IPS-NIHi7 (cell line): ENCODE measurements around the gene TRAPPC12.
A peak's percentile ranks its signal among the peaks of the same experiment; 100 is the strongest.
"Not testable (repeated sequence)": the region's sequence is repeated elsewhere in the genome, so short reads cannot be mapped to it uniquely, and the experiment has no call there.

Experiments
- DNase-seq: peaks from one replicate; pipeline ENCODE4 v3.0.0; 2012; ENCODE audit warnings: mixed read lengths; ENCODE audit errors: extremely low spot score

TRAPPC12 gene

DNA sequence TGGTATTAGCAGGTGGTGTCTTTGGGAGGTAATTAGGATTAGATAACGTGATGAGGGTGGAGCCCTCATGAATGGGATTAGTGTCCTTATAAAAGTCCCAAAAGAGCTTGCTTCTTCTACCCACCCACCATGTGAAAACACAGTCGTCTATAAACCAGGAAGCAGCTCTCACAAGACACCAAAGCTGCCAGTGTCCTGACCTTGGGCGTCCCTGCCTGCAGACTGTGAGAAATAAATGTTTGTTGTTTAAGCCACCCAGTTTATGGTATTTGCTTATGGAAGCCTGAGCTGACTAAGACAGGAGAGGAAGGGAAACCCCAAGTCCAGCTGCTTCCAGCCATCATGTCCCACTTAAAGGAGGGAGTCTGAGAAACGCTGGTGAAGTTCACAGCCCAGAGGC, 126.3 kb downstream of the TRAPPC12 start:
- no peak for DNase-seq

- DNase-seq: no peak
These were observed 132.6 kb downstream of the TRAPPC12 start for GRCh38 chr2:3512086-3512485.

DNA sequence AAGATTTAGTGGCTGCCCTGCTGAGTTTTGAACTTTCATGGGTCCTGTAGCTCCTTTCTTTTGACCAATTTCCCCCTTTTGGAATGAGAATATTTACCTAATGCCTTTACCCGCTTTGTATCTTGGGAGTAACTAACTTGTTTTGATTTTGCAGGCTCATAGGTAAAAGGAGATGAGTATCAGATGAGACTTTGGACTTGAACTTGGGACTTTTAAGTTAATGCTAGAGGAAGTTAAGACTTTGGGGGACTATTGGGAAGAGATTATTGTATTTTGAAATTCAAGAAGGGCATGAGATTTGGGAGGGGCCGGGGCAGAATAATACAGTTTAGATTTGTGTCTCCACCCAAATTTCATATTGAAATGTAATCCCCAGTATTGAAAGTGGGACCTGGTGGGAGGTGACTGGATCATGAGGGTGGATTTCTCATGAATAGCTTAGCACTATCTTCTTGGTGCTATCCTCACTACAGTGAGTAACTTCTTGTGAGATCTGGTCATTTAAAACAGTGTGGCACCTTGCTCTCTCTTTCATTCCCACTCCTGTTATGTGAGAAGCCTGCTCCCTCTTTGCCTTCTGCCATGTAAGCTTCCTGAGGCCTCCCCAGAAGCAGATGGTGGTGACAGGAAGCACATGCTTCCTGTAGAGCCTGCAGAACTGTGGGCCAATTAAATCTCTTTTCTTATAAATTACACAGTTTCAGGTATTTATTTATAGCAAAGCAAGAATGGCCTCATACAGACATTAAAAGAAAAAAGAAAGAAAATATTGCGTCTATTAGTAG, 133.7 kb downstream of the TRAPPC12 start:
- DNase-seq: no peak

- DNase-seq: not testable (repeated sequence)
These were observed 135.9 kb downstream of the TRAPPC12 start for GRCh38 chr2:3515438-3515837.

DNA sequence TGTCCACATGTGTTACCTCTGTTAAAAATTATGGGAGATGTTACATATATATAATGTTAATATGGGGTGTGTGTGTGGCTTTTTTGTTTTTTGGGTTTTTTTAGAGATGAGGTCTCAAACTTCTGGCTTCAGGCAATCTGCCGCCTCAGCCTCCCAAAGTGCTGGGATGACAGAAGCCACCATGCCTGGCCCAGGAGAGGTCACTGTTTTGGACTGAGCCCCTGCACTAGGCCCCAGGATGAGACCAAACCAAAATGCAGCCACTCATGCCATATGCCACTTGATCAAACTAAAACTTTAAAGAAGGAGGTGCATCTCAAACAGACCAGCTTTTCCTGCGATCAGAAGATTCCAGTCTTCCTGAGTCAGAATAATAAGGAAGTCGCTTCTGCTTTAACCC, 137.3 kb downstream of the TRAPPC12 start:
- DNase-seq: no peak

GRCh38 chr2:3517948-3518495, 138.5 kb downstream of the TRAPPC12 start:
- DNase-seq: no peak

GRCh38 chr2:3518496-3519254, 139.2 kb downstream of the TRAPPC12 start:
- peak; percentile 99 for DNase-seq

DNA sequence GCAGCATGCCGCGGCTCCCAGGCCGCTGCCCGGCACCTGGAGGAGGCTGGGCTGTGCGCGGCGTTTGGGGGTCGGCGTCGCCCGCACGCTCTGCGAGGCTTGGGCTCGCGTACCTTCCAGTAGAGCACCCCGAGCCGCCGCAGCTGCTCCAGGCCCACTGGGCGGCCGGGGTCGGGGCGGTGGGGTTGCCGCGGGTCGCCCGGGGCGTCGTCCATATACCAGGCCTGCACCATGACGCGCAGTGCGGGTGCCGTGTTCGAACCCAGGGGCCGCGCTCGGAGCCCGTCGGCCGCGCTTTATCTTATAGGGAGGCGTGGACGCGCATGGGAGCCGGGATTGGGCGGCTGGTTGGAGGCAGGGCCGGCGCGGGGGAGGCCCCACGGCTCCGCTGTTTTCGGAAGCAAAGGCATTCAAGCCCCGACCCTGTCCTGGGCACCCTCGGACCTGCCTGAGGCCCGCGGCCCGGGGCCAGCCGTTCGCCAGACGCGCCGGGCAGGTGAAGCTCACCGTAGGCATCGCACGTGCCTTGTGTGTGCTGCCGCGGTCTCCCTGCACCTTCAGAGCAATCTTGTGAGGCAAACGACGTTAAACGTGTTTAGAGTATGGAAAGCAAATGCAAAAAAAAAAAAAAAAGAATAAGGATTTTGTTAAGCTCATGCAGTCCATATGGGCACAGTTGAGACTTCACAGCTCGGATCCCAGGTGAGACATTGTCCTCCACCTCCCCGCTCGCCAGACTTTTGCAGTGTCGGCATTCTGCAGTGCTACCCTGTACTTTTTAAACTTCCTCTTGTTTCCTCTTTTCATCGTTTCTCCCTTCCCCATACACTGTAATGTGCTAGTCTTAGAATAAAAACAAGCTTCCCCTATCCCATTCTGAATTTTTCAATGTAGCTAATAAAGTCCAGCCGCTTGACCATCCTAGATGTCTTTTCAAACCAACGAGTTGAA, 140.0 kb downstream of the TRAPPC12 start, which contains the start of gene ADI1:
ADI1 (minus strand) TSS at position 277 of the 951 bp plus-strand sequence; CDS start at position 233, 44 bp downstream.
- peak; percentile 81 for DNase-seq

DNA sequence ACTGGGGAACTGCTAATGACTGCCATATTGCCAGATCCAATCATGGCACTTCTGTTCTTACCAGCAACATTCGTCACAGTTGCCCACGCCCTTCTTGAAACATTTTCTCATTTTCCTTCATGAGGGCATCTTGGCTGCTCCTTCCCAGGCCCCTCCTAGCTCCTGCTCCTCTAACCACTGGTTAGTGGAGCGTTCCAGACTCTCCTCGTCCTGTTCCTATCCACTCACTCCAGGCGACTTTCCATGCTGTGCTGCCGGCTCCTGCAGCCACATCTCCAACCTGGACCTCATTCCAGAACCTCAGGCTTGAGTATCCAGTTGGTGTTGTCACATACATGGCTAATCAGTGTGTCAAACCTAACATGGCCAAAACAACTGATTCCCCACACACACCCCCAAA, 141.1 kb downstream of the TRAPPC12 start:
- no peak for DNase-seq

GRCh38 chr2:3522961-3523421, 143.5 kb downstream of the TRAPPC12 start:
- no peak for DNase-seq

GRCh38 chr2:3523551-3524041, 144.1 kb downstream of the TRAPPC12 start:
- no peak for DNase-seq

- no peak for DNase-seq
These were observed 147.4 kb downstream of the TRAPPC12 start for GRCh38 chr2:3526871-3527270.

DNA sequence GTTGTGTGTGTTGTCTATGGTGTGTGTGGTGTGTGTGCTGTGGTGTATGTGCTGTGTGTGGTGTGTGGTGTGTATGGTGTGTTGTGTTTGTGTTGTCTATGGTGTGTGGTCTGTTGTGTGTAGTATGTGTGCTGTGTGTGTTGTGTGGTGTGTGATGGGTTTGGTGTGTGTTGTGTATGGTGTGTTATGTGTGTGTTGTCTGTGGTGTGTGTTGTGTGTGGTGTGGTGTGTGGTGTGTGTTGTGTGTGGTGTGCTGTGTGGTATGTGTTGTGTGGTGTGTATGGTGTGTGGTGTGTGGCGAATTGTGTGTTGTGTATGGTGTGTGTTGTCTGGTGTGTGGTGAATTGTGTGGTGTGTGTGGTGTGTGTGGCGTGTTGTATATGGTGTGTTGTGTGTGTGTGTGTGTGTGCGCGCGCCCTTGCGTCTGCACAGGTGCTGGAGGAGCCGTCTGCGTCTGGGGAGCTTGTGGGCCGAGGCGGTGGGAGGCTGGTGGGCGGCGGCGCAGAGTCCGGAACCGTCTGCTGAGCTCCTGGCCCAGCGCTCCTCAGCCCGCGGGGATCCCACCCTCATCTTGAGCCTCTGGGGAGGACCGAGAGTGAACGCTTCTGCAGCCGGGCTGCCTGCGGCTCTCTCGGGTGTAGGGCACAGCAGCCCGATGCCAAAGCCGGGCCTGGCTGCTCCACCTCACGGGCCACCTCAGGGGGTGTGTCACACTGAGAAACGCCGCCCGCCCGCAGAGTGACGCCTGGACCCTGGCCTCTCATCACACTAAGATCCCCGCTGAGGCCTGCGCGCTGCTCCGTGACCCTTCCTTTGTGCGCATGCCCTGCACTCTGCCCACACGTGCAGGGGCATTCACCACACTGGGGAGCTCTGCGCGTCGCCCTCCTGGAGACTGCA, 148.6 kb downstream of the TRAPPC12 start:
- DNase-seq: no peak
